ENCODE measurements around the gene AP1S3.

Gene AP1S3

GRCh38 chr2:223720367-223720766 is 117.0 kb downstream of the AP1S3 start:
- no peak for DNase-seq

- DNase-seq, result no peak
Observed at GRCh38 chr2:223712642-223713041, 124.7 kb downstream of the AP1S3 start.

- DNase-seq, result no peak
Observed at GRCh38 chr2:223711596-223712326, 125.6 kb downstream of the AP1S3 start.
